Ishikawa (cell line): Measurements from ENCODE around the gene VPS4B.

Source experiments
- CEBPB ChIP-seq: IDR thresholded peaks from 2 replicates; pipeline ENCODE4 v1.6.1; 2012
- CREB1 ChIP-seq: IDR thresholded peaks from 2 replicates; pipeline ENCODE4 v1.6.1; 2012; ENCODE audit warnings: low read depth
- EGR1 ChIP-seq: IDR thresholded peaks from 2 replicates; pipeline ENCODE4 v1.6.1; 2012
- EP300 ChIP-seq: IDR thresholded peaks from 2 replicates; pipeline ENCODE4 v1.6.1; 2012; ENCODE audit warnings: borderline replicate concordance
- FOXM1 ChIP-seq: IDR thresholded peaks from 2 replicates; pipeline ENCODE4 v1.6.1; 2012; ENCODE audit warnings: low read depth, borderline replicate concordance
- NFIC ChIP-seq: IDR thresholded peaks from 2 replicates; pipeline ENCODE4 v1.6.1; 2012
- RAD21 ChIP-seq: IDR thresholded peaks from 2 replicates; pipeline ENCODE4 v1.6.1; 2012; ENCODE audit warnings: low read depth
- TAF1 ChIP-seq: IDR thresholded peaks from 2 replicates; pipeline ENCODE4 v1.6.1; 2012; ENCODE audit warnings: low read depth, mild to moderate bottlenecking
- TCF12 ChIP-seq: IDR thresholded peaks from 2 replicates; pipeline ENCODE4 v1.6.1; 2012; ENCODE audit warnings: low read depth
- TEAD4 ChIP-seq: IDR thresholded peaks from 2 replicates; pipeline ENCODE4 v1.6.1; 2012
- YY1 ChIP-seq: IDR thresholded peaks from 2 replicates; pipeline ENCODE4 v1.6.1; 2012; ENCODE audit warnings: low read depth
- ZBTB7A ChIP-seq: IDR thresholded peaks from 2 replicates; pipeline ENCODE4 v1.6.1; 2012; ENCODE audit warnings: low read depth
- TF ChIP-seq, protein P1 (sequence below): IDR thresholded peaks from 2 replicates; pipeline ENCODE4 v1.6.1; 2012
- TF ChIP-seq, protein P2 (sequence below): IDR thresholded peaks from 2 replicates; pipeline ENCODE4 v1.6.1; 2012; ENCODE audit warnings: low read depth, mild to moderate bottlenecking
- TF ChIP-seq, protein P3 (sequence below): IDR thresholded peaks from 2 replicates; pipeline ENCODE4 v1.6.1; 2012

The VPS4B gene

GRCh38 chr18:63412953-63413352, 9.3 kb downstream of the VPS4B start:
- TF ChIP-seq, protein P1, sequence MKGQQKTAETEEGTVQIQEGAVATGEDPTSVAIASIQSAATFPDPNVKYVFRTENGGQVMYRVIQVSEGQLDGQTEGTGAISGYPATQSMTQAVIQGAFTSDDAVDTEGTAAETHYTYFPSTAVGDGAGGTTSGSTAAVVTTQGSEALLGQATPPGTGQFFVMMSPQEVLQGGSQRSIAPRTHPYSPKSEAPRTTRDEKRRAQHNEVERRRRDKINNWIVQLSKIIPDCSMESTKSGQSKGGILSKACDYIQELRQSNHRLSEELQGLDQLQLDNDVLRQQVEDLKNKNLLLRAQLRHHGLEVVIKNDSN = no peak
- TF ChIP-seq EP300 (no peak), CREB1 (no peak), RAD21 (no peak), YY1 (no peak), EGR1 (no peak)
- TF ChIP-seq, protein P2, sequence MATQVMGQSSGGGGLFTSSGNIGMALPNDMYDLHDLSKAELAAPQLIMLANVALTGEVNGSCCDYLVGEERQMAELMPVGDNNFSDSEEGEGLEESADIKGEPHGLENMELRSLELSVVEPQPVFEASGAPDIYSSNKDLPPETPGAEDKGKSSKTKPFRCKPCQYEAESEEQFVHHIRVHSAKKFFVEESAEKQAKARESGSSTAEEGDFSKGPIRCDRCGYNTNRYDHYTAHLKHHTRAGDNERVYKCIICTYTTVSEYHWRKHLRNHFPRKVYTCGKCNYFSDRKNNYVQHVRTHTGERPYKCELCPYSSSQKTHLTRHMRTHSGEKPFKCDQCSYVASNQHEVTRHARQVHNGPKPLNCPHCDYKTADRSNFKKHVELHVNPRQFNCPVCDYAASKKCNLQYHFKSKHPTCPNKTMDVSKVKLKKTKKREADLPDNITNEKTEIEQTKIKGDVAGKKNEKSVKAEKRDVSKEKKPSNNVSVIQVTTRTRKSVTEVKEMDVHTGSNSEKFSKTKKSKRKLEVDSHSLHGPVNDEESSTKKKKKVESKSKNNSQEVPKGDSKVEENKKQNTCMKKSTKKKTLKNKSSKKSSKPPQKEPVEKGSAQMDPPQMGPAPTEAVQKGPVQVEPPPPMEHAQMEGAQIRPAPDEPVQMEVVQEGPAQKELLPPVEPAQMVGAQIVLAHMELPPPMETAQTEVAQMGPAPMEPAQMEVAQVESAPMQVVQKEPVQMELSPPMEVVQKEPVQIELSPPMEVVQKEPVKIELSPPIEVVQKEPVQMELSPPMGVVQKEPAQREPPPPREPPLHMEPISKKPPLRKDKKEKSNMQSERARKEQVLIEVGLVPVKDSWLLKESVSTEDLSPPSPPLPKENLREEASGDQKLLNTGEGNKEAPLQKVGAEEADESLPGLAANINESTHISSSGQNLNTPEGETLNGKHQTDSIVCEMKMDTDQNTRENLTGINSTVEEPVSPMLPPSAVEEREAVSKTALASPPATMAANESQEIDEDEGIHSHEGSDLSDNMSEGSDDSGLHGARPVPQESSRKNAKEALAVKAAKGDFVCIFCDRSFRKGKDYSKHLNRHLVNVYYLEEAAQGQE = no peak

DNA sequence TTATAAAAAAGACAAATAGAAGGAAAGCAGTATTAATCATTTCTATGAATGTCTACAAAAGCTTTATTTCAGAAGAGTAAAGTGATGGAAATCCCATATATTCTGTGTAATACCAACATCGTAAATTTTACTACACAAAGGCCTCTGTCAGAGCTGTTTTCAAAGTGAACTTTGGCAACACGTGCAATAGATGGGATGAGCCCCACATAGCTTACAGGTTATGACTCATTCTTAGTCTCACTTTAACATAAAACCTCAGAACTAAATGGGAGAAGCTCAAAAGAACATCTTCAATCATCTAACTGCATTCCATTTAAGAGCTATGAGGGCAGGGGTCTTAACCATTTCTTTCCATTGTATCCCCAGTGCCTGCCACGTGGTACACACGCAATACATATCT, 11.5 kb downstream of the VPS4B start:
- TF ChIP-seq, protein P3, sequence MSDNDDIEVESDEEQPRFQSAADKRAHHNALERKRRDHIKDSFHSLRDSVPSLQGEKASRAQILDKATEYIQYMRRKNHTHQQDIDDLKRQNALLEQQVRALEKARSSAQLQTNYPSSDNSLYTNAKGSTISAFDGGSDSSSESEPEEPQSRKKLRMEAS = no peak
- TF ChIP-seq NFIC = no peak
- no peak for TF ChIP-seq EGR1
- TF ChIP-seq, protein P1 = no peak
- no peak for TF ChIP-seq TCF12
- TF ChIP-seq EP300 = no peak
- no peak for TF ChIP-seq FOXM1
- TF ChIP-seq CREB1 = no peak
- TF ChIP-seq, protein P2 = no peak
- TF ChIP-seq RAD21 = no peak
- no peak for TF ChIP-seq TEAD4
- TF ChIP-seq YY1 = no peak
- TF ChIP-seq ZBTB7A = no peak
- TF ChIP-seq TAF1 = no peak
- TF ChIP-seq CEBPB = no peak

DNA sequence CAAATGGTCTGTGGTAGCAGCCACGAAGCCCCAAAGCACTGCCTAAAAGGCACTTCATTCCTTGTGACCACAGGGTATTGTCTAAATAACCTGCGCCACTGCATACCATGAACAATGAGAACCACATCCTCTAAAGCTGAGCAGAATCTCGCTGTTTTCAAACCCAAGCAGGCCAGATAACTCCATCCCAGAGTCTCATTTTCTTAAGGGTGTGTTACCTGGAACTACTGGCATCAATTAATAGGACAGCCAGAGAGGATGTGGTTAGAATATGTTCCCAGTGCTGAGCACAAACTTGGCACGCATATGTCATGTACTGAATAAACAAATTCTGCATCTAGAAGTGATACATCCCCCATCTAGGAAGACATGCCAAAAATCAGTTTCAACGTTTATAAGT, 13.0 kb downstream of the VPS4B start:
- TF ChIP-seq, protein P2 = no peak
- no peak for TF ChIP-seq EGR1
- TF ChIP-seq CREB1 = no peak
- TF ChIP-seq FOXM1 = no peak
- no peak for TF ChIP-seq NFIC
- TF ChIP-seq TCF12 = no peak
- no peak for TF ChIP-seq TAF1
- TF ChIP-seq ZBTB7A = no peak
- TF ChIP-seq CEBPB = no peak

DNA sequence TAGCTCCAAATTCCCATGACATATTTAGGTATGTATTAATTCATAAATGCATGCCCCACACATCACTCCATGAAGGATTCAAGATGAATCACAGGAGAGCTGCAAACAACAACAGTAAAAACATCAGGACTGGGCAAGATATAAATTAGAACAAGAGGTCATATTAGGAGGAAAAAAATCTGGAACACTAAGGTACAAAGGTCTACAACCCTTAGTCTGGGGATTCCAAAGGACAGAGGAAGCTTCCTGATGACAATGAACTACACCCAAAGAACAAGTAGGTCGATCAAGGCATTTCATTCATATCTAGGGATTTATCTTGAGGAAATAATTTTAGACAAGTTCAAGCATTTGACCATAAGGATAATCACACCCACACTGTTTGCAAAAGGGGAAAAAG, 14.5 kb downstream of the VPS4B start:
- TF ChIP-seq YY1 (no peak), FOXM1 (no peak), NFIC (no peak), TEAD4 (no peak), CREB1 (no peak), EGR1 (no peak)
- TF ChIP-seq, protein P1 = no peak
- TF ChIP-seq, protein P3 = no peak

GRCh38 chr18:63405986-63406385, 16.3 kb downstream of the VPS4B start:
- TF ChIP-seq, protein P1 = no peak
- TF ChIP-seq YY1 (no peak), FOXM1 (no peak), EP300 (no peak), ZBTB7A (no peak), RAD21 (no peak), CREB1 (no peak), CEBPB (no peak), TAF1 (no peak), TCF12 (no peak)
- TF ChIP-seq, protein P2 = no peak
